C4-2B (cell line): ENCODE results near the gene PSD.

ENCODE experiments used
- ZFX ChIP-seq: fragments of 450-650 bp; IDR thresholded peaks from 2 replicates; pipeline ENCODE4 v1.6.1; 2017
- TF ChIP-seq, protein P1 (sequence below): fragments of 450-650 bp; conservative IDR thresholded peaks from 2 replicates; pipeline ENCODE4 v1.5.1; 2017; ENCODE audit warnings: mild to moderate bottlenecking

DNA sequence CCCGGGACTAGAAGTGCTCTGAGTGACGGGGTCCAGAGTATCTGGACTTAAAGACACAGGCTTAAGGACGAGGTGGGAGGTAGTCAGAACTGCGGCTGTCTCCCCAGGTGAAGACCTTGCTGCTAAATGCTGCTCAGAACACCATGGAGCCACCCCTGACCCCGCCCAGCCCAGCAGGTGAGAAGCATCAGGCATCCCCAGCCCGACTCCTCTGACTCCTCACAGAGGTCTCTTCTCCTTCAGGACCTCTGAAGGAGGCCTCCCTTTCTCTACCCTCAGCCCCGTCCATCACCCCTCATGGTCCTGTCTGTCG is 17.3 kb downstream of the PSD start:
- TF ChIP-seq, protein P1, sequence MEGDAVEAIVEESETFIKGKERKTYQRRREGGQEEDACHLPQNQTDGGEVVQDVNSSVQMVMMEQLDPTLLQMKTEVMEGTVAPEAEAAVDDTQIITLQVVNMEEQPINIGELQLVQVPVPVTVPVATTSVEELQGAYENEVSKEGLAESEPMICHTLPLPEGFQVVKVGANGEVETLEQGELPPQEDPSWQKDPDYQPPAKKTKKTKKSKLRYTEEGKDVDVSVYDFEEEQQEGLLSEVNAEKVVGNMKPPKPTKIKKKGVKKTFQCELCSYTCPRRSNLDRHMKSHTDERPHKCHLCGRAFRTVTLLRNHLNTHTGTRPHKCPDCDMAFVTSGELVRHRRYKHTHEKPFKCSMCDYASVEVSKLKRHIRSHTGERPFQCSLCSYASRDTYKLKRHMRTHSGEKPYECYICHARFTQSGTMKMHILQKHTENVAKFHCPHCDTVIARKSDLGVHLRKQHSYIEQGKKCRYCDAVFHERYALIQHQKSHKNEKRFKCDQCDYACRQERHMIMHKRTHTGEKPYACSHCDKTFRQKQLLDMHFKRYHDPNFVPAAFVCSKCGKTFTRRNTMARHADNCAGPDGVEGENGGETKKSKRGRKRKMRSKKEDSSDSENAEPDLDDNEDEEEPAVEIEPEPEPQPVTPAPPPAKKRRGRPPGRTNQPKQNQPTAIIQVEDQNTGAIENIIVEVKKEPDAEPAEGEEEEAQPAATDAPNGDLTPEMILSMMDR = no peak
- no peak for TF ChIP-seq ZFX
